Nephron (organoid): ENCODE results near the gene DGKA.

ENCODE experiments used
- H3K27ac Mint-ChIP-seq, 3 experiments: 2 replicates each; pipeline ENCODE4 v1.8.0; 2020; ENCODE audit warnings: mixed read lengths in 3 of 3, mild to moderate bottlenecking in 2 of 3, moderate library complexity in 1 of 3
- H3K27me3 Mint-ChIP-seq: 2 replicates; pipeline ENCODE4 v1.8.0; 2021; ENCODE audit warnings: low read depth, mild to moderate bottlenecking, moderate library complexity, mixed read lengths
- H3K36me3 Mint-ChIP-seq: 2 replicates; pipeline ENCODE4 v1.8.0; 2020; ENCODE audit warnings: low read depth, mixed read lengths
- H3K4me1 Mint-ChIP-seq: 2 replicates; pipeline ENCODE4 v1.8.0; 2020; ENCODE audit warnings: mixed read lengths
- H3K4me3 Mint-ChIP-seq, 3 experiments: 2 replicates each; pipeline ENCODE4 v1.8.0; 2020; ENCODE audit warnings: mild to moderate bottlenecking in 3 of 3, mixed read lengths in 3 of 3, moderate library complexity in 2 of 3
- H3K9me3 Mint-ChIP-seq: 2 replicates; pipeline ENCODE4 v1.8.0; 2020; ENCODE audit warnings: mixed read lengths
- CTCF ChIP-seq, 3 experiments: fragments of 200-600 bp; sonication (generic); IDR thresholded peaks; one replicate each; pipeline ENCODE4 v1.5.0; 2021; ENCODE audit warnings: antibody characterized with exemption in 3 of 3; ENCODE audit not compliant: unreplicated experiment in 3 of 3

Gene DGKA

GRCh38 chr12:55930771-55931316 lies at the start of gene DGKA:
Gene DGKA (plus strand): TSS chr12:55931162. CDS start chr12:55936504, 5,342 bp downstream.
- TF ChIP-seq CTCF (IDR thresholded peaks at IDR 0.05; ENCODE audit: unreplicated experiment in 3 of 3): peak; percentile 46 to 61 (median 48)
- H3K36me3 Mint-ChIP-seq: no peaks in the 10 kb centered on the region
- peak within 1 kb of the TSS; percentile 96 to 100 (median 98) for H3K27ac Mint-ChIP-seq
- H3K4me1 Mint-ChIP-seq: peaks cover 37% of the 10 kb centered on the region
- peak within 1 kb of the TSS; percentile 88 to 94 (median 92) for H3K4me3 Mint-ChIP-seq
- peaks cover 35% of the 10 kb centered on the region for H3K27me3 Mint-ChIP-seq
- no peaks in the 10 kb centered on the region for H3K9me3 Mint-ChIP-seq

- Mint-ChIP-seq H3K4me1 (no peaks in the 10 kb centered on the region), H3K27me3 (no peaks in the 10 kb centered on the region), H3K9me3 (no peaks in the 10 kb centered on the region), H3K27ac (no peak overlapping the region), H3K4me3 (no peak overlapping the region), H3K36me3 (no peaks in the 10 kb centered on the region)
- TF ChIP-seq CTCF (IDR thresholded peaks at IDR 0.05; ENCODE audit: unreplicated experiment in 3 of 3): no peak
These were observed 45.8 kb upstream of the DGKA start for GRCh38 chr12:55885113-55885512.

- Mint-ChIP-seq H3K27me3 (no peaks in the 10 kb centered on the region), H3K4me1 (no peaks in the 10 kb centered on the region), H3K27ac (no peak overlapping the region), H3K4me3 (no peak overlapping the region), H3K9me3 (no peaks in the 10 kb centered on the region), H3K36me3 (no peaks in the 10 kb centered on the region)
- no peak for TF ChIP-seq CTCF (IDR thresholded peaks at IDR 0.05; ENCODE audit: unreplicated experiment in 3 of 3)
These were observed 39.7 kb upstream of the DGKA start for GRCh38 chr12:55891310-55891709.

DNA sequence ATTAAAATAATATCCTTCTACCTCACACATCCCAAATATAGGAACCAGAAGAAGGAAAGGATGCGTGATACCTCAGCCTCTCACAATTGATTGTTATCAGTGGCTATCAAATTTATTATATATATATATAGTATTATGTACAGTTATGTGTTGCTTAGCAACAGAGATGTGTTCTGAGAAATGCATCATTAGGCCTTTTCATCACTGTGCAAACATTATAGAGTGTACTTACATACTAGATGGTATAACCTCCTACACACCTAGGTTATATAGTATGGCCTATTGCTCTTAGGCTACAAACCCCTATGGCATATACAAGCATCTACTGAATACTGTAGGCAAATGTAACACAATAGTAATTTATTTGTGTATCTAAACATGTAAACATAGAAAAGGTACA lies 37.2 kb upstream of the DGKA start:
- Mint-ChIP-seq H3K9me3 (no peaks in the 10 kb centered on the region), H3K27ac (no peak overlapping the region), H3K4me1 (no peaks in the 10 kb centered on the region), H3K36me3 (peaks cover under 1% of the 10 kb centered on the region), H3K27me3 (peaks cover 3% of the 10 kb centered on the region), H3K4me3 (no peak overlapping the region)
- no peak for TF ChIP-seq CTCF (IDR thresholded peaks at IDR 0.05; ENCODE audit: unreplicated experiment in 3 of 3)

- Mint-ChIP-seq H3K27me3 (peaks cover 3% of the 10 kb centered on the region), H3K36me3 (peaks cover 31% of the 10 kb centered on the region), H3K4me1 (no peaks in the 10 kb centered on the region), H3K4me3 (no peak overlapping the region), H3K9me3 (no peaks in the 10 kb centered on the region), H3K27ac (no peak overlapping the region)
- TF ChIP-seq CTCF (IDR thresholded peaks at IDR 0.05; ENCODE audit: unreplicated experiment in 3 of 3): no peak
These were observed 31.9 kb upstream of the DGKA start for GRCh38 chr12:55899082-55899481.

DNA sequence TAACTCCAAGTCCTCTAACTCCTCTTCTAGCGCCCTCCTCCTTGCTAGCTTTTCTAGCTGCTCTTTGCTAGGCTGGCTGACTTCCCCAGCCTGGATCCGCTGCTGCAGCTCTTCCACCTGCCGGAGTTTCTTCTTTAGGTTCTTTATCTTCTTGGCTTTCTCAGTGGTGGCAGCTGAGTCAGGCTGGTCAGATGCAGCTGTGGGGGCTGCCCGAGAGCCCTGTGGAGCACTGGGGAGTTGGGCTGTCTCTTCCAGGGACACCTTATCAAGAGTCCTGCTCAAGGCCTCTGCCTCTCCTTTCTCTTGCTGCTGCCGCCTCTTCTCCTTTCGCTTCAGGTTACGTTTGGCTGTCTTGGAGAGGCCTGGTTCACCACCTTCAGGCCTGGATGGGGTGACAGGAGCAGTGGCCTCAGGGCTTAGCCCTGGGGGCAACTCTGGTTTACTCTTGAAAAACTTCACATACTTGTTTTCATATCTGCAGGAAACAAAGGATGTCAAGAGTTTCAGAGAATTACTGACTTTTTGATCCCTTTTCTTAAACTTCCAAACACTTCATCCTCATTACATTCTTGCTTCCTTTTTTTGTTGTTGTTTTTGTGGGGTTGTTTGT lies 29.0 kb upstream of the DGKA start:
- no peak for TF ChIP-seq CTCF (IDR thresholded peaks at IDR 0.05; ENCODE audit: unreplicated experiment in 3 of 3)
- H3K4me3 Mint-ChIP-seq: no peak overlapping the region
- H3K9me3 Mint-ChIP-seq: no peaks in the 10 kb centered on the region
- no peaks in the 10 kb centered on the region for H3K27me3 Mint-ChIP-seq
- H3K4me1 Mint-ChIP-seq: no peaks in the 10 kb centered on the region
- peaks cover 31% of the 10 kb centered on the region for H3K36me3 Mint-ChIP-seq
- no peak overlapping the region for H3K27ac Mint-ChIP-seq
